HL-60/S4 (cell line): Measurements from ENCODE around the gene RYR1.

Experiments
- in situ Hi-C: fragments of 300-500 bp; cut with MboI; formaldehyde crosslinking; loops from 2 replicates; pipeline ENCODE4 v1.14.3; 2022; ENCODE audit warnings: low sequenced_read_pairs

RYR1 gene

DNA sequence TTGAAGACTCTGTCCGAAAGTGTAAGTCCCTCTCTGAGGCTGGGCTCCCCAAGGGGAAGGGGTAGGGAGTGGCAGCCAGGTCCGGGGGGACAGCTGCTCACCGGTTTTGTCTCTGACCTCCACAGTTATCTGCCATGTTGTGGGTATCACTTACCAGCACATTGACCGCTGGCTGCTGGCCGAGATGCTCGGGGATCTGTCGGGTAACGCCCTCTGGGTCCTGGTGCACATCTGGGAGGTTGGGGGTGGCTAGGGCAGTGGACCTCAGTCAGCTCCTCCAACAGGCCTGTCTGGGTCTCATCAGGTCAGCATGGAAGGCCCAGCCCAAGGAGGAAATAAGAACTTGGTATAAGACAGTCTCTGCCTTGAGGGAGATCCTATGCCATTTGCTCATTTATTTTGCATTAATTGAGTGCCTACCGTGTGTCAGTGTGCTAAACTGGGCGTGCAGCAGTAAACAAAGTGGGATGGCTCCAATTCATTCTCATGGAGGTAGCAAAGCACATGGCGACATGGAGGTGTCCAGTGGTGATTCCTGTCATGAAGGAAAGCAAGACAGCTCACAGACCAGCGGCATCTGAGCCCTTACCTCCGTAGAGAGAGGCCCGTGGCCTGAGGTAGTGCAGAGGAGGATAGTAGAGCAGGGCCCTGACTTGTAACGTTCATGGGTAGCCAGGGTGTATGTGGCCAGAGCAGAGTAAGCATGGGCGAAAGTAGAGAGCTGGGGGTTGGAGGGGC is 199.2 kb downstream of the RYR1 start:
- in situ Hi-C loops: loop anchor here (10.0 kb wide), 1 partner anchor 228 kb away; the partner anchor contains the start of gene FAM98C

DNA sequence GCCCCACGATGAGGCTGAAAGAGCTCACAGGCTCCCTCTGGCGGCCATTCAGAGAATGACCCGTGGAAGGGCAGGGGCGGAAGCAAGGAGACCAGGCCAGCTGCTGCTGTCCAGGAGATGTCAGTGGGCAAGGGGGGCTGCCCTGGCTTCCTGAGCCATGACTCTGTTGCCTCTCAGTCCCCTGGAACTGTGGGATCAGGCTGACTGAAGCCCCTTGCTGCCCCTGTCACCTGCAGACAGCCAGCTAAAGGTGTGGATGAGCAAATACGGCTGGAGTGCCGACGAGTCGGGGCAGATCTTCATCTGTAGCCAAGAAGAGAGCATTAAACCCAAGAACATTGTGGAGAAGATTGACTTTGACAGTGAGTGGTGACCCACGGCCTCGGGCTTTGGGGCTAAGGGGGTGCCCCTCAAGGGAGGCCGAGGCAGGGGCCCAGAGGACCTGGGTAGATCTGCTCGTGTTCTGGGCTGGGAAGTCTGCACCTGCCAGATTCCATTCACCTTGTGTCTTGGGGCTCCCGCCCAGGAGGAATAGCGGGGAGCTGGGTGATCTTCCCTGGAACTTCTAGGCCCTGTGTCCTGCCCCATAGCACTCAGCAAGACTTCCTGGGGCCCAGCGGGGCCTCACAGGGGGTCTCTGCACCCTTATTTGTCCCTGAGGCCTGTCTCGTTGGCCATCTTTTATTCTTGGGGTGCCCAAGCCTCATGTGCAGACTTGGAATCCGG is 201.4 kb downstream of the RYR1 start:
- in situ Hi-C loops: loop anchor here (10.0 kb wide), 1 partner anchor 230 kb away; the partner anchor contains the start of gene FAM98C

GRCh38 chr19:38635483-38636399 is 202.2 kb downstream of the RYR1 start:
- in situ Hi-C loops: loop anchor here (10.0 kb wide), 1 partner anchor 231 kb away; the partner anchor contains the start of gene FAM98C
